Trophoblast cell (in vitro differentiated cells and primary cell): ENCODE results near the gene MLXIP.

Source experiments
- DNase-seq, 2 donors: peaks; one replicate each; pipeline ENCODE4 v3.0.0-alpha.2; 2016
- H2AFZ ChIP-seq: 2 replicates; pipeline ENCODE4 v1.6.1; 2013; ENCODE audit warnings: low read length, moderate library complexity, mild to moderate bottlenecking; ENCODE audit not compliant: insufficient read depth, poor library complexity
- H2AK5ac ChIP-seq: 2 replicates; pipeline ENCODE4 v1.6.1; 2013; ENCODE audit warnings: mild to moderate bottlenecking, low read length
- H2BK120ac ChIP-seq: 2 replicates; pipeline ENCODE4 v1.6.1; 2013; ENCODE audit warnings: low read length, mild to moderate bottlenecking, moderate library complexity; ENCODE audit not compliant: insufficient read depth, poor library complexity
- H2BK12ac ChIP-seq: 2 replicates; pipeline ENCODE4 v1.6.1; 2013; ENCODE audit warnings: mild to moderate bottlenecking, low read length, moderate library complexity
- H2BK5ac ChIP-seq: 2 replicates; pipeline ENCODE4 v1.6.1; 2013; ENCODE audit warnings: low read length, low read depth, moderate library complexity, mild to moderate bottlenecking; ENCODE audit not compliant: poor library complexity
- H3K14ac ChIP-seq: 2 replicates; pipeline ENCODE4 v1.6.1; 2013; ENCODE audit warnings: mild to moderate bottlenecking, low read length
- H3K18ac ChIP-seq: 2 replicates; pipeline ENCODE4 v1.6.1; 2013; ENCODE audit warnings: mild to moderate bottlenecking, low read length
- H3K23ac ChIP-seq: 2 replicates; pipeline ENCODE4 v1.6.1; 2013; ENCODE audit warnings: low read length
- H3K27ac ChIP-seq: 2 replicates; pipeline ENCODE4 v1.5.1; 2013; ENCODE audit warnings: low read depth, mild to moderate bottlenecking, inconsistent platforms, low read length, moderate library complexity
- H3K27me3 ChIP-seq: 2 replicates; pipeline ENCODE4 v1.6.1; 2013; ENCODE audit warnings: inconsistent platforms, mild to moderate bottlenecking, low read length, moderate library complexity; ENCODE audit not compliant: insufficient read depth
- H3K36me3 ChIP-seq, 2 experiments: 1 replicate in 1 of 2; 2 replicates in 1 of 2; pipeline ENCODE4 v1.6.1; 2013; ENCODE audit warnings: low read length in 2 of 2, mild to moderate bottlenecking in 2 of 2, moderate library complexity in 1 of 2; ENCODE audit not compliant: insufficient read depth in 2 of 2, control insufficient read depth in 1 of 2
- H3K4ac ChIP-seq: 2 replicates; pipeline ENCODE4 v1.6.1; 2013; ENCODE audit warnings: low read depth, mild to moderate bottlenecking, low read length, moderate library complexity
- H3K4me1 ChIP-seq, 2 experiments: 1 replicate in 1 of 2; 2 replicates in 1 of 2; pipeline ENCODE4 v1.6.1; 2013; ENCODE audit warnings: low read length in 2 of 2, mild to moderate bottlenecking in 2 of 2, moderate library complexity in 1 of 2; ENCODE audit not compliant: insufficient read depth in 2 of 2, control insufficient read depth in 1 of 2
- H3K4me2 ChIP-seq: 2 replicates; pipeline ENCODE4 v1.6.1; 2013; ENCODE audit warnings: inconsistent platforms, mild to moderate bottlenecking, low read length, moderate library complexity
- H3K4me3 ChIP-seq: 2 replicates; pipeline ENCODE4 v1.5.1; 2013; ENCODE audit warnings: mild to moderate bottlenecking, low read depth, low read length, inconsistent platforms
- H3K79me1 ChIP-seq: one replicate; pipeline ENCODE4 v1.6.1; 2013; ENCODE audit warnings: low read length
- H3K79me2 ChIP-seq: 2 replicates; pipeline ENCODE4 v1.6.1; 2013; ENCODE audit warnings: low read length, mild to moderate bottlenecking; ENCODE audit not compliant: control insufficient read depth, insufficient read depth, poor library complexity
- H3K9ac ChIP-seq: 2 replicates; pipeline ENCODE4 v1.6.1; 2013; ENCODE audit warnings: mild to moderate bottlenecking, low read length
- H3K9me3 ChIP-seq: 2 replicates; pipeline ENCODE4 v1.6.1; 2013; ENCODE audit warnings: low read depth, mild to moderate bottlenecking, control low read depth, inconsistent platforms, low read length; ENCODE audit not compliant: insufficient read depth
- H4K12ac ChIP-seq: 2 replicates; pipeline ENCODE4 v1.6.1; 2013; ENCODE audit warnings: low read depth, mild to moderate bottlenecking, low read length, moderate library complexity
- H4K8ac ChIP-seq: 2 replicates; pipeline ENCODE4 v1.6.1; 2013; ENCODE audit warnings: low read depth, mild to moderate bottlenecking, low read length, moderate library complexity
- H4K91ac ChIP-seq: one replicate; pipeline ENCODE4 v1.6.1; 2013; ENCODE audit warnings: low read depth, mild to moderate bottlenecking, low read length, moderate library complexity
- WGBS: extraction: QIAGEN DNeasy Blood & Tissue Kit; methylation state at CpG from one replicate; pipeline ENCODE4 v1.1.7; 2013; ENCODE audit warnings: missing lambda C conversion rate; ENCODE audit not compliant: insufficient read length, insufficient coverage; ENCODE audit errors: extremely low coverage; 5-methylcytosine and 5-hydroxymethylcytosine counted together

The MLXIP gene

DNA sequence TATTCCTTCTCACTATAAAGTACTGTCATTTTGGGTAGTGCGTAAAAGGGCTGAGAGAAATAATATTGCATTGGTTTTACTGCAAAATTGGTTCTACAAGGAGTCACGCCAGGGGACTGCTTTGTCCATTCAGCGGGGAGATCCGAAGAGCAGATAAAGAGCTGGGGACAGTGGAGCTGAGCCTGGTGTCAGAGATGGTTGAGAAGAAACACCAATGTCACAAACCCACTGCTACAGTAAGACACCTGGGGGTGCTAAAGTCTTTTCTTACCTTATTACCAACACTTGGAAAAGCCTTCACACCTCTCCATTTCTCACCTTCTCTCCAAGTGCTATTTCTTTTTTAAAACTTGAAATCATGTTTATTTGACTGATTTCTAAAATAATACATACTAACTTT lies 81.3 kb downstream of the MLXIP start:
- no CpG with 5 or more reads among the region's 4 CpGs for WGBS
- H4K91ac ChIP-seq, result no peak overlapping the region
- no peak for DNase-seq
- H3K4me1 ChIP-seq, result no peaks in the 10 kb centered on the region
- no peak overlapping the region for H2BK5ac ChIP-seq
- no peaks in the 10 kb centered on the region for H3K79me1 ChIP-seq
- H4K12ac ChIP-seq, result no peak overlapping the region
- no peak overlapping the region for H2BK12ac ChIP-seq
- no peak overlapping the region for H2AFZ ChIP-seq
- no peak overlapping the region for H3K18ac ChIP-seq
- H3K9ac ChIP-seq, result no peak overlapping the region
- H3K9me3 ChIP-seq, result no peaks in the 10 kb centered on the region
- H3K4me3 ChIP-seq, result no peak overlapping the region
- no peak overlapping the region for H2AK5ac ChIP-seq
- H3K27me3 ChIP-seq, result no peaks in the 10 kb centered on the region
- H3K4ac ChIP-seq, result no peak overlapping the region
- H3K4me2 ChIP-seq, result no peak overlapping the region
- no peak overlapping the region for H3K23ac ChIP-seq
- H3K14ac ChIP-seq, result no peak overlapping the region
- no peaks in the 10 kb centered on the region for H3K79me2 ChIP-seq
- no peak overlapping the region for H3K27ac ChIP-seq
- H4K8ac ChIP-seq, result no peak overlapping the region
- no peak overlapping the region for H2BK120ac ChIP-seq
- H3K36me3 ChIP-seq, result no peaks in the 10 kb centered on the region

DNA sequence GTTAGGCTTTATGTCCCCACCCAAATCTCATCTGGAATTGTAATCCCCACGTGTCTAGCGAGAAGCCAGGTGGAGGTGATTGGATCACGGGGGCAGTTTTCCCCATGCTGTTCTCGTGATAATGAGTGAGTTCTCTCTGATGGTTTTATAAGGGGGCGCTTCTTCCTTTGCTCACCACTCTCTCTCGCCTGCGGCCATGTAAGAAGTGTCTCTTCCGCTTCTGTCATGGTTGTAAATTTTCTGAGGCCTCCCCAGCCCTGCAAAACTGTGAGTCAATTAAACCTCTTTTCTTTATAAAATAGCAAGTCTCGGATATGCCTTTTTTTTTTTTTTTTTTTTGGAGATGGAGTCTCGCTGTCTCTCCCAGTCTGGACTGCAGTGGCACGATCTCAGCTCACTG lies 82.2 kb downstream of the MLXIP start:
- Histone ChIP-seq H3K14ac (no peak overlapping the region), H3K27ac (no peak overlapping the region), H3K27me3 (no peaks in the 10 kb centered on the region), H3K9ac (no peak overlapping the region), H4K91ac (no peak overlapping the region), H3K4me2 (no peak overlapping the region), H3K18ac (no peak overlapping the region), H3K79me1 (no peaks in the 10 kb centered on the region), H4K12ac (no peak overlapping the region), H3K4me1 (no peaks in the 10 kb centered on the region), H4K8ac (no peak overlapping the region), H3K36me3 (no peaks in the 10 kb centered on the region), H2AK5ac (no peak overlapping the region), H3K4me3 (no peak overlapping the region), H2BK120ac (no peak overlapping the region), H3K23ac (no peak overlapping the region), H3K79me2 (no peaks in the 10 kb centered on the region), H2BK12ac (no peak overlapping the region), H2BK5ac (no peak overlapping the region), H3K4ac (no peak overlapping the region), H3K9me3 (no peaks in the 10 kb centered on the region), H2AFZ (no peak overlapping the region)
- no peak for DNase-seq
- WGBS, result no CpG with 5 or more reads among the region's 11 CpGs

DNA sequence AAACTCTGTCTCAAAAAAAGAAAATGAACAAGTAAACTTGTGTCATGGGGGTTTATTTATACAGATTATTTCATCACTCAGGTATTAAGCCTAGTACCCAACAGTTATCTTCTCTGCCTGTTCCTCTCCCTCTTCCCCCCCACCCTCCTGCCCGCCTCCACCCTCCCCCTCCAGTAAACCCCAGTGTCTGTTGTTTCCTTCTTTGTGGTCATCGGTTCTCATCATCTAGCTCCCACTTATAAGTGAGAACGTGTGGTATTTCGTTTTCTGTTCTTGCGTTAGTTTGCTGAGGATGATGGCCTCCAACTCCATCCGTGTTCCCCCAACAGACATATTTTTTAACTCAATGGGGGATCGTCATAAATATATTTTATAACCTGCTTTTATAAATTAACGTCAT lies 83.1 kb downstream of the MLXIP start:
- Histone ChIP-seq H3K4ac (no peak overlapping the region), H3K14ac (no peak overlapping the region), H3K9ac (no peak overlapping the region), H4K8ac (no peak overlapping the region), H3K79me1 (no peaks in the 10 kb centered on the region), H3K4me1 (no peaks in the 10 kb centered on the region), H3K27me3 (no peaks in the 10 kb centered on the region), H4K91ac (no peak overlapping the region), H2BK5ac (no peak overlapping the region), H2AK5ac (no peak overlapping the region), H3K36me3 (no peaks in the 10 kb centered on the region), H3K23ac (no peak overlapping the region), H2BK120ac (no peak overlapping the region), H3K4me3 (no peak overlapping the region), H3K79me2 (no peaks in the 10 kb centered on the region), H2BK12ac (no peak overlapping the region), H2AFZ (no peak overlapping the region), H3K27ac (no peak overlapping the region), H3K4me2 (no peak overlapping the region), H4K12ac (no peak overlapping the region), H3K9me3 (no peaks in the 10 kb centered on the region), H3K18ac (no peak overlapping the region)
- no peak for DNase-seq
- no CpG with 5 or more reads among the region's 8 CpGs for WGBS

DNA sequence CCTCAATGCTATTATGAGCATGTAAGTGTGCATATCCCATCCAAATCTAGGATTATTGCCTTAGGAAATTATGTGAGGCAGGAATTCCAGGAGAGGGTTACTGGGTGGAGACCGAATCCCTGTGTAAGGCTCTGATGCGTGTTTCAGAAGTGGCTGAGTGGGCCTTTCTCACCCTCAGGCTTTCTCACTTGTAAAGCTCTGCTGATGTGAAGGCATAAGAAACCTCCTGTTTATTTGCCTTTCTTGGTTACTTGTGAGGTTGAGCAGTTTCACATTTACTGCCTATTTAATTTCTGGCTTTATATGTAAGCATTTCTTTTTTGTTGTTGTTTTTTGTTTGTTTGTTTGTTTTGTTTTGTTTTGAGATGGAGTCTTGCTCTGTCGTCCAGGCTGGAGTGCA lies 84.4 kb downstream of the MLXIP start:
- WGBS, result no CpG with 5 or more reads among the region's 3 CpGs
- H3K4me3 ChIP-seq, result no peak overlapping the region
- H2BK5ac ChIP-seq, result no peak overlapping the region
- H3K18ac ChIP-seq, result no peak overlapping the region
- no peak for DNase-seq
- no peak overlapping the region for H2AK5ac ChIP-seq
- no peaks in the 10 kb centered on the region for H3K4me1 ChIP-seq
- no peaks in the 10 kb centered on the region for H3K79me2 ChIP-seq
- no peak overlapping the region for H3K27ac ChIP-seq
- no peaks in the 10 kb centered on the region for H3K79me1 ChIP-seq
- H4K8ac ChIP-seq, result no peak overlapping the region
- no peak overlapping the region for H2BK12ac ChIP-seq
- no peaks in the 10 kb centered on the region for H3K36me3 ChIP-seq
- H3K9me3 ChIP-seq, result no peaks in the 10 kb centered on the region
- H3K27me3 ChIP-seq, result no peaks in the 10 kb centered on the region
- no peak overlapping the region for H3K9ac ChIP-seq
- no peak overlapping the region for H4K12ac ChIP-seq
- no peak overlapping the region for H2AFZ ChIP-seq
- no peak overlapping the region for H3K4me2 ChIP-seq
- no peak overlapping the region for H4K91ac ChIP-seq
- no peak overlapping the region for H3K23ac ChIP-seq
- H2BK120ac ChIP-seq, result no peak overlapping the region
- H3K4ac ChIP-seq, result no peak overlapping the region
- H3K14ac ChIP-seq, result no peak overlapping the region
